Amniotic epithelial cell (primary cell): ENCODE results near the gene IL3.

Source experiments
- DNase-seq: peaks from one replicate; pipeline ENCODE4 v3.0.0-alpha.2; 2010; ENCODE audit warnings: low read depth

Gene IL3

GRCh38 chr5:132026516-132027008, 33.9 kb upstream of the IL3 start:
- no peak for DNase-seq

- no peak for DNase-seq
Observed at GRCh38 chr5:132027027-132027426, 33.4 kb upstream of the IL3 start.

DNA sequence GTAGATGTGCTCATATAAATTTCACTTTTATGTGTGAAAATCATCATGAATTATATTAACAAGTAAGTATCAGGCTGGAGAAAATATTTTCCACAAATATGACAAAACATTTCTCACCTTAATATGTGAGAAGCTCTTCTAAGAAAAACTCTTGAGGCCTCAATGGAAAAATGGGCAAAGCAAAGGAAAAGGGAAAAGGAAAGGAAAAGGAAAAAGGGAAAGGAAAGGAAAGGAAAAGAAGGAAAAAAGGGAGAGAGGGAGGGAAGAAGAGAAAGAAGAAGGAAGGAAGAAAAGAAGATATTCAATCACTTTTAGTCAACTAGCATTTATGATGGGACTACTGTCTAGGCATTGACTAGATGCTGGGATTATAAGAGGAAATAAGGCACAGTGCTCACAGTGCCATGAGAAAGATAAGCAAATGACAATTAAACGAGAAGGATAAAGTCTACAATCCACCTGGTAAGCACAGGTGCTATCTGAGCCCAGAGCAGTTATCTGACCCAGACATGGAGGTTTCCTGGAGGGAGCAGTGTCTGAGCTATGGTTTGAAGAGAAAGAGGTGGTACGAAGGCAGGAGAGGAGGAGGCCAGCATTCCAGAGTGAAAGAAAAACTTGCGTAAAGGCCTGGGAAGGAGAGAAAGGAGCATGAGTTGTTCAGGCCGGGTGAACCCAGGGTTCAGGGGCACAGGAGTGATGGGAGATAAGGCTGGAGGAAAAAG, 30.7 kb upstream of the IL3 start:
- no peak for DNase-seq

GRCh38 chr5:132030610-132031009, 29.8 kb upstream of the IL3 start:
- DNase-seq, result no peak

DNA sequence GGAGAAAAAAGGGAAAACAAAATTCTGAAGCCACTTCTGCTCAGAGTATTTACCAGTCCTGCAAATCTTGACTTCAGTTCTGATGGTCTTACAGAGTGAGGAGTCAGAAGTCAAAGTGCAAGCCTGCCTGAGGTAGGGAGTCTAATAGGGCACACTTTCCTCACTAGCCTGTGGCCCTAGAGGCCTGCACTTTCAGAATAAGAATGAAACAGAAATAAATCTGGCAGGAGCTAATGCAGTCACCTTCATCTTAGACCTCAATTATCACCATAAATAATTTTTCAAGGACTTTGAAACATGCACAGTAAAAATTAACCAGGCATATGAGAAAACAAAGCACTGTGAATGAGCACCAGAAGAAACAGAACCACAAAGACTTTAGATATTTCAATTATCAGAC, 28.3 kb upstream of the IL3 start:
- no peak for DNase-seq

- DNase-seq, result no peak
Observed at GRCh38 chr5:132033122-132033521, 27.3 kb upstream of the IL3 start.

- DNase-seq, result no peak
Observed at GRCh38 chr5:132037353-132037752, 23.1 kb upstream of the IL3 start.

DNA sequence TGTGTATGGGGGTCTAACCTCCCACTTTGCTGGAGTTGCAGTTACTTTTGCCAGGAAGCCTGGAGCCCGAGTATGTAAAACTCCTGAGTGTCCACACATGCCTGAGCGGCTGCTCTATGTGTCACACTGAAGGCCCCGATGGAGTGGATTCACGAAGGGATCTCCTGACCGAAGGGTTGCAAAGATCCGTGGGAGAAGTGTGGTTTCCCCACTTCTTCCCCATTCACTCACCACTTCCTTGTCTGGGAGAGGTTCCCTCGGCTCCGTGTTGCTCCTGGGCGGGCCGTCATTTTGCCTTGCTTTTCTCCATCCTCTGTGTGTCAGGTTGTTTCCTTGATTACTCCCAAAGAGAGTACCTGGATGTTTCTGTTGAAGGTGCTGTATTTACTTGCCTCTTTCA, 16.2 kb upstream of the IL3 start:
- no peak for DNase-seq

DNA sequence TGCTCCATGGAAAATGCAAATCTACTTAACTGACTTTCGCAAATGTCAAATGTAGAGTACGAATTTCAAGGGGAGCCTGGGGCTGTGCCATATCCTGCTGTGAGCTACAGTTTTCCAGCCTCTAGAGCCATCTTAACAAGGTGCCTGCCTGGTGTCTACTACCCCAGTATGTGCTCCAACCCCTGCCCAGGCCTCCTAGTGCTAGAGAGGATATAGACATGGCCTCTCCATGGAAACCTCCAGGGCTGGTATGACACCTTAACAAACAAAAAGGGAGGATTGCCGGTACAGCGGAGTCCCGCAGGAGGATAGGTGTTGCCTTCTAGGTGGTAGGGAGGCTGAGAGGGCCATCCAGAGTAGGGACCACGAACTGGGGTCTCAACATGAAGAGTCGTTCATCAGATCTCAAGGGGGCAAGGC, 13.6 kb upstream of the IL3 start:
- no peak for DNase-seq

GRCh38 chr5:132049093-132049492, 11.4 kb upstream of the IL3 start:
- DNase-seq, result no peak

GRCh38 chr5:132049559-132049958, 10.9 kb upstream of the IL3 start:
- DNase-seq, result no peak

- no peak for DNase-seq
Observed at GRCh38 chr5:132050136-132050535, 10.3 kb upstream of the IL3 start.

GRCh38 chr5:132050661-132051552, 9.5 kb upstream of the IL3 start:
- DNase-seq, result no peak

DNA sequence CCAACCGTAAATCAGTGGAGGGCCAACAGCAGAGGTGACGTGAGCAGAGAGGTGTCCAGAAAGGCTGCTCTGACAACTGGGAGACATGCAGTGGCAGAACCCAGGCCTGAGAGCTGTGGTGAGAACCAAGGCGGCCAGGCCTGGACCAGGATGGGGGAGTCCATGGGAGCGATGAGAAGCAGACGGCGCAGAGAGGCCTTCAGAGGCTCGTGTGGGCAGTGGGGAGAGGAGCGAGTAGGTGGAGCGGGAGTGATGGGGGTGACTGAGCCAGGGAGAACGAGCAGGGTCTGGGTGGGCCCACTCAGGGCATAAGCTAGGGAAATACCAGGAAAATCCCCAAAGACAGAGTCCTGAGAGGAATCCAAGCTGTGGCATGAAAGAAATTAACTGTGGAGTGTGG, 7.9 kb upstream of the IL3 start:
- no peak for DNase-seq

GRCh38 chr5:132053483-132053882, 7.0 kb upstream of the IL3 start:
- no peak for DNase-seq

GRCh38 chr5:132054031-132054696, 6.3 kb upstream of the IL3 start:
- DNase-seq, result no peak

GRCh38 chr5:132054697-132055440, 5.6 kb upstream of the IL3 start:
- no peak for DNase-seq

DNA sequence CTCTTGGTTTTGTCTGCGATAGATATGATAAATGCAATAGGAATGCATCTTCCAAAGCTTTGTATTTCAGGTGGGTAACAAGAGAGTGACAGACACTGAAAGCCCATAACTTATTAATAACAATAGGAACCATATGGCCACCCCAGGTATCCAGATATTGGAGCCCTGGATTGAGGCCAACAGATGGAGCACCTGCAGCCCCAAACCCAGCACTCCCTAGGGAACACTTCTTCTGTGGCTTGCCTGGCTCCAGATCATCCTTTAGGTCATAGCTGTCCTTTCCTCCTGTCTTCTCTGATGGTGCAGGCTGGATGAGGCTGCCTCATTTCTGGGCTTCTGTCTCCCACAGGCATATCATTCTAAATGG, 5.0 kb upstream of the IL3 start:
- DNase-seq, result no peak

GRCh38 chr5:132055808-132056609, 4.4 kb upstream of the IL3 start:
- DNase-seq, result no peak

- DNase-seq, result no peak
Observed at GRCh38 chr5:132056610-132057497, 3.6 kb upstream of the IL3 start.
